Activated naive CD8-positive, alpha-beta T cell (primary cell): ENCODE data around the gene GLT8D2.

Source experiments
- H3K27ac Mint-ChIP-seq: one replicate; pipeline ENCODE4 v1.8.0; 2021; ENCODE audit warnings: mixed read lengths
- H3K27me3 Mint-ChIP-seq: one replicate; pipeline ENCODE4 v1.8.0; 2021; ENCODE audit warnings: mixed read lengths
- H3K36me3 Mint-ChIP-seq: one replicate; pipeline ENCODE4 v1.8.0; 2021; ENCODE audit warnings: mixed read lengths
- H3K4me1 Mint-ChIP-seq: one replicate; pipeline ENCODE4 v1.8.0; 2021; ENCODE audit warnings: low read depth, mixed read lengths
- H3K4me3 Mint-ChIP-seq: one replicate; pipeline ENCODE4 v1.8.0; 2021; ENCODE audit warnings: mild to moderate bottlenecking, mixed read lengths
- H3K9me3 Mint-ChIP-seq: one replicate; pipeline ENCODE4 v1.8.0; 2021; ENCODE audit warnings: low read depth, mixed read lengths

GLT8D2 gene, protein sequence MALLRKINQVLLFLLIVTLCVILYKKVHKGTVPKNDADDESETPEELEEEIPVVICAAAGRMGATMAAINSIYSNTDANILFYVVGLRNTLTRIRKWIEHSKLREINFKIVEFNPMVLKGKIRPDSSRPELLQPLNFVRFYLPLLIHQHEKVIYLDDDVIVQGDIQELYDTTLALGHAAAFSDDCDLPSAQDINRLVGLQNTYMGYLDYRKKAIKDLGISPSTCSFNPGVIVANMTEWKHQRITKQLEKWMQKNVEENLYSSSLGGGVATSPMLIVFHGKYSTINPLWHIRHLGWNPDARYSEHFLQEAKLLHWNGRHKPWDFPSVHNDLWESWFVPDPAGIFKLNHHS

DNA sequence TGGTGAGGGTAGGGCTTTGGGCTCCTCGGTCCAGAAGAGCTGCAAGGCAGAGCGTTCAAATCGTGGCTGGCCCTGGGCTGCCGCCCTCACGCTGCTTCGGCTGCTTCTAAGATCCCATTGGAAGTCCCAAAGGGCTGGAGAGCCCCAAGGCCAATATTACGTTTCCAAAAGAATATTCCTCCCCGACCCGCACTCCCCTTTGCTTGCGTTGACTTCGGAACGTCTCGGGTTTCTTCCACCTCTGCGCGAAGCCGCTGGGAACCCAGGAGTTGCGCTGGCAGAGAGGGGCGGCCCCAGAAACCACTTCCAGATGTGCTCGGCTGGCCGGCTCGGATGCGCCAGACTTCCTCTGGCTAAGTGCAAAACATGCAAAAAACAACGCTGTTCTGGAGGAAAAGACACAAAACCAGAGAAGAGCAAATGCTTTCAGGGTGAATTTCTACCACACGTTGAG, at the start of gene GLT8D2:
GLT8D2 (minus strand) TSS at position 285 of the 454 bp plus-strand sequence. CDS start 30,539 bp downstream, outside the sequence.
- Mint-ChIP-seq H3K4me3 (peak within 1 kb of the TSS; percentile 49), H3K27ac (no peak within 1 kb of the TSS), H3K9me3 (no peaks in the 10 kb centered on the region), H3K27me3 (peaks cover 26% of the 10 kb centered on the region), H3K36me3 (no peaks in the 10 kb centered on the region), H3K4me1 (peaks cover 5% of the 10 kb centered on the region)

DNA sequence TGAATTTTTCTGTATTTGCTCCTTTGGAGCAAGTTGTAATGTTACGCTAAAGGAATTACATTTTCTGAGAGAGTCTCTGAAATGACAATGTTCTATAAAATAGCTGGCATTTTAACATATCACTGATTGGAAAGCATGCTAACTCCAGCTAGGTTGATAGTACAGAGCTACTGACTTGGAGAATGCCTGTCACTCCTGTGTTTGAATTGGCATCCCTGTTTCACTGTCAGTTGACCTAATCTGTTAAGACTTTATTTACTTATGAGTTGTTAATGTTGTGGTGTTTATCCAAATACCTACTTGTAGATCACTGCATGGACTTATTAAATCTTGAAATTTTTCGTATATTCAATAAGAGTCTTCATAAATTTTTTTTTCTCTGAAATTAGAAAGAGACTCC, 48.0 kb upstream of the GLT8D2 start:
- H3K36me3 Mint-ChIP-seq = peaks cover 8% of the 10 kb centered on the region
- H3K27me3 Mint-ChIP-seq = no peaks in the 10 kb centered on the region
- H3K4me3 Mint-ChIP-seq = no peak overlapping the region
- H3K9me3 Mint-ChIP-seq = no peaks in the 10 kb centered on the region
- H3K27ac Mint-ChIP-seq = no peak overlapping the region
- H3K4me1 Mint-ChIP-seq = no peaks in the 10 kb centered on the region

DNA sequence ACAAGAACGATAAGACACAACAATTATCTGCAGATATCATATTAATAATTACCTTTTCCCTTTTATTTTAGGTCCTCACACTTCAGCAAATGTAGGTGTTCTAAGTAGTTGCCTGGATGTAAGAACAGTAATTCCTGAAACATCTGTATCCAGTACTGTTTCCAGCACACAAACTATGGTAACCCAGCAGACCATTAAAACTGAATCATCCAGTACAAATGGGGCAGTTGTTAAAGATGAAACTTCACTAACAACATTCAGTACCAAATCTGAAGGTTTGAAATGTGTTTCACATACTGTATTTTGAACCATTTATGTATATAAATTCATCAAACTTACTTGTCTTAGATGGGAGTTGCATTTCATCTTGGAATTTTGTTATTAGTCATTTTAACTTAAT, 45.3 kb upstream of the GLT8D2 start:
- Mint-ChIP-seq H3K27ac (no peak overlapping the region), H3K4me3 (no peak overlapping the region), H3K9me3 (no peaks in the 10 kb centered on the region), H3K27me3 (no peaks in the 10 kb centered on the region), H3K36me3 (peaks cover 9% of the 10 kb centered on the region), H3K4me1 (no peaks in the 10 kb centered on the region)

DNA sequence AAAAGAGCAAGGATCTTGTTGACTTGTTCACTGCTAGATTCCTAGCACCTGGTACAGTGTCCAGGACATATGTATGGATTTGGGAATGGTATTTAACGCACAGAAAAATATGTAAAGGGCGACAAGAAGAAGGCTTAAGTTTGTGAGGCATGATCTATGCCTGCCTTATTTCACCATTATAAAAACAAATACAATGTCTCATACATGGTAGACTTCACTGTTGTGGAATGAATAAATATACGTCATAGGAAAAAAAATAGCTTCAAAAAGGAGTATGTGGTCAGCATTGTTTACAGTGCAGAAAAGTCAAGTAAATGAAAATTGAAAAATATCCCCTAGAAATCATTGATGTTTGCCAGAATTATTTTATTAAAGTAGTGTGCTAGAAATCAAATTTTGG, 44.3 kb upstream of the GLT8D2 start:
- H3K4me3 Mint-ChIP-seq = no peak overlapping the region
- H3K27ac Mint-ChIP-seq = no peak overlapping the region
- no peaks in the 10 kb centered on the region for H3K27me3 Mint-ChIP-seq
- peaks cover 14% of the 10 kb centered on the region for H3K36me3 Mint-ChIP-seq
- H3K4me1 Mint-ChIP-seq = no peaks in the 10 kb centered on the region
- H3K9me3 Mint-ChIP-seq = no peaks in the 10 kb centered on the region

DNA sequence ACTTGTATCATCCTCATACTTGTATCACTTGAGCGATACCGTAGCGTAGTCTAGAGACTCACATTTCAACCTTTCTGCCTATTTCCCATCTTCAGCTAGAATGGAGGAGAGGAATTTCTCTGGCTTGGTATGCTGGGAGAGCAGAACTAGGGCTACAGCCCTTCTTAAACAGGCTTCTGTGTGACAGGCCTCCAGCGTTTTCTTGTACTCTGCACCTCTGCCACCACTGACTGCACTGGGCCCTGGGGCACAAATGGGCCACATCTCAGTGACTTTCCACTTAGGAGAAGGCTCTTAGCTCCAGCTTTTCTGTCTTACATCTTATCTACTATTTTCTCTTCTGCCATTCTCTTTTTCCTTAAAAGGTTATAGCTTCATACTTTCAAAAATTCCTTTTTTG, 41.1 kb upstream of the GLT8D2 start:
- no peaks in the 10 kb centered on the region for H3K27me3 Mint-ChIP-seq
- H3K9me3 Mint-ChIP-seq = no peaks in the 10 kb centered on the region
- no peak overlapping the region for H3K4me3 Mint-ChIP-seq
- peaks cover 13% of the 10 kb centered on the region for H3K36me3 Mint-ChIP-seq
- no peaks in the 10 kb centered on the region for H3K4me1 Mint-ChIP-seq
- no peak overlapping the region for H3K27ac Mint-ChIP-seq

DNA sequence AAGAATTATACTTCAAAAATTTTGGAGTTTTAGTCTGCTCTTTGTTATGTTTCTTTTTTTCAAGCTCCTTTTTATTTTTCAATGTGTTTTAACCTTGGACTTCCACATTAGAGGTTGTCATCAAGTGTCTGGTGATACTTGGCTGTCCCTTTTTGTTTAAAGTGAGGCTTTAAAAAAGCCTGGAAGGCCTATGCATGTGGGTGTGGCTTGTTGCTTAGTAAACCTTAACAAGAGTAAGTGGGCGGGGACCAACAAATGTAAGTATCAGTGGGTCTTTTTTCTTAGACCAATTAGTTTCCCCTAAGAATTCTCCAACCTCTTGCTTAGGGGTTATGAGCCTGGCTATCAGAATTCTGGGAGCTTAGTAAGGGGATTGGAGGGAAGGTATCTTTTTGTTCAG, 40.7 kb upstream of the GLT8D2 start:
- Mint-ChIP-seq H3K27me3 (no peaks in the 10 kb centered on the region), H3K36me3 (peaks cover 13% of the 10 kb centered on the region), H3K4me3 (no peak overlapping the region), H3K4me1 (no peaks in the 10 kb centered on the region), H3K9me3 (no peaks in the 10 kb centered on the region), H3K27ac (no peak overlapping the region)

DNA sequence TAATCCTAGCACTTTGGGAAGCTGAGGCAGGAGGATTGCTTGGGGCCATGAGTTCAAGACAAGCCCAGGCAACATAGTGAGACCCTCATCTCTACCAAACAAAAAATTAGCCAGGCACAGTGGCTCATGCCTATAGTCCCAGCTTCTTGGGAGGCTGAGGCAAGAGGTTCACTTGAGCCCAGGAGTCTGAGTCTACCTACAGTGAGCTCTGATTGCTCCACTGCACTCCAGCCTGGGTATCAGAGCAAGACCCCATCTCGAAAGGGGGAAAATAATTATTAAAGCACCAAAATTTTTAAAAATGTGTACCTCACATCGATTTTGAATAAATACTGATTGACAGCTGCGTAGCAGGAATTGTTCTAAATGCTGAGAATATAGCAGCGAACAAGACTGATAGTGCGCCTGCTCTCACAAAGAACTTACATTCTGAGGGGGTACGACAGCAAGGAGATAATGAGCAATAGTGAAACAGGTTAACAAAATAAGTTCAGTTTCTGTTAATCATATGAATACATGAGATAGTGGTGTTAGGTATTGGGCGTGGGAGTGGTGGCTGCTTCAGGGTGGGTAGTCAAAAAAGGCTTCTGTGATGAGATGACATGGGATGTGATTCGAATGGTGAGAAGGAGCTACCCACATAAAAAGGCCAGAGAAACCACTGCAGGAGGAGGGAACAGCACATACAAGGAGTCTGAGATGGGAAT, 33.9 kb upstream of the GLT8D2 start:
- H3K9me3 Mint-ChIP-seq = no peaks in the 10 kb centered on the region
- H3K4me1 Mint-ChIP-seq = peaks cover 10% of the 10 kb centered on the region
- H3K27ac Mint-ChIP-seq = no peak overlapping the region
- H3K36me3 Mint-ChIP-seq = peaks cover 13% of the 10 kb centered on the region
- H3K4me3 Mint-ChIP-seq = no peak overlapping the region
- no peaks in the 10 kb centered on the region for H3K27me3 Mint-ChIP-seq

DNA sequence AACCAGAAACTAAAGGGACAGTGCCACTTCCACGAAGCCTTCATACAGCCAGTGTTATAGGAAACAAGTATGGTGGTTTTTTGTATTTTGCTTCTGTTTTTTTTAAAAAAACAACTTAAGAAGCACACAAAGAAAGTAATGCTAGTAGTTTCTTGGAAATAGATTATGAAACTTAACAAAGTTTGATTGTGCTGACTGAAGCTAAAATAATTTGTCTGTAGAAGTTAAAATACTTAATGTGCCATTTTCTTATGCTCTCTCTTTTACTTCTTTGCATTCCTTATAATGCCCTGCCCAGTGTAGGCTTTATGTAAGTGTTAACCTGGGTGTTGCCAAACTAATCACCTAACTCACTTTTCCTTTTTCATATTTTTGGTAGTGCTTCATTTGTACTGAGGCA, 30.8 kb upstream of the GLT8D2 start:
- Mint-ChIP-seq H3K4me3 (no peak overlapping the region), H3K27me3 (no peaks in the 10 kb centered on the region), H3K4me1 (peaks cover 23% of the 10 kb centered on the region), H3K27ac (no peak overlapping the region), H3K9me3 (no peaks in the 10 kb centered on the region), H3K36me3 (peaks cover 11% of the 10 kb centered on the region)

DNA sequence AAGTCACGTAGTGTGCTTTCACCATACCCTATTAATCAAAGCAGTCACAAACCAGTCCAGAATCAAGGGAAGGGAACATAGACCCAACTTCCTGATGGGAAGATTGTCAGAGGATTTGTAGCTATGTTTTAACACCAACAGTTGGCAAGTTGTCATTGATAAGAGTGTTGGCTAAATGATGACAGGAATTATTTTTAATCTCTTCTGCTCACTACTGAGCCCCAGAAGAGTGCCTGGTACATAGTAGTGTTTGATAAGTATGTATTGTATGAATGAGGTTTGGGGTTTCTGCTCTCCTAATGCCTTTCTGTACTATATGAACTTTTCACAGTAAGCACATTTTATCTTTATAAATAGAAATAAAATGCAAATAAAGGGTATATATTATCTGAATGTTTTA, 29.0 kb upstream of the GLT8D2 start:
- H3K9me3 Mint-ChIP-seq = no peaks in the 10 kb centered on the region
- no peak overlapping the region for H3K4me3 Mint-ChIP-seq
- H3K27me3 Mint-ChIP-seq = no peaks in the 10 kb centered on the region
- H3K36me3 Mint-ChIP-seq = peaks cover 5% of the 10 kb centered on the region
- H3K27ac Mint-ChIP-seq = no peak overlapping the region
- peaks cover 19% of the 10 kb centered on the region for H3K4me1 Mint-ChIP-seq

DNA sequence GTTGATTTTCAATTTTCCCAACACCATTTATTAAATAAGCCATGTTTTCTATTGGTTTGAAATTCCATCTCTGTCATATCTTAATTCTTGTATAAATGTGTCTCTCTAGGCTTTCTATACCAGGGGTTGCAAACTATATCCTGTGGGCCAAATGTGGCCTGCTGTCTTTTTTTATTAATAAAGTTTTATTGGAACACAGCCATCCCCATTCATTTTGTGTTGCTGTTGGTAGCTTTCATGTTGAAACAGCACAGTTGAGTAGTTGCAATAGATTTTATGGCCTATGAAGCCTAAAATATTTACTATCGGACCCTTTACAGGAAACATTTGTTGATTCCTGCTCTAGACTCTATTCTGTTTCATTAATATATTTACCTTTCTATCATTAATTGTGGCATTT, 23.7 kb upstream of the GLT8D2 start:
- Mint-ChIP-seq H3K4me3 (no peak overlapping the region), H3K4me1 (peaks cover 16% of the 10 kb centered on the region), H3K36me3 (peaks cover 4% of the 10 kb centered on the region), H3K27ac (no peak overlapping the region), H3K9me3 (no peaks in the 10 kb centered on the region), H3K27me3 (no peaks in the 10 kb centered on the region)

DNA sequence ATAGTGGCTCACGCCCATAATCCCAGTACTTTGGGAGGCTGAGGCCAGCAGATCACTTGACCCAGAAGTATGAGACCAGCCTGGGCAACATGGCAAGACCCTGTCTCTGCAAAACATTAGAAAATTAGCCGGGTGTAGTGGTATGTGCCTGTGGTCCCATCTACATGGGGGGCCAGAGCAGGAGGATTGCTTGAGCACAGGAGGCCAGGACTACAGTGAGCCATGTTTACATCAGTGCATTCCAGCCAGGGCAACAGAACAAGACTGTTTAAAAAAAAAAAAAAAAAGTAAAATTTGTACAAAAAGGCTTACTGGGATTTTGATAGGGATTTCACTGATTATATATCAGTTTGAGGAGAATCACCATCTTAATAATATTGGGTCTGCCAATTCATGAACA, 22.1 kb upstream of the GLT8D2 start:
- Mint-ChIP-seq H3K4me1 (peaks cover 20% of the 10 kb centered on the region), H3K27ac (no peak overlapping the region), H3K4me3 (no peak overlapping the region), H3K36me3 (peaks cover 7% of the 10 kb centered on the region), H3K9me3 (no peaks in the 10 kb centered on the region), H3K27me3 (no peaks in the 10 kb centered on the region)

DNA sequence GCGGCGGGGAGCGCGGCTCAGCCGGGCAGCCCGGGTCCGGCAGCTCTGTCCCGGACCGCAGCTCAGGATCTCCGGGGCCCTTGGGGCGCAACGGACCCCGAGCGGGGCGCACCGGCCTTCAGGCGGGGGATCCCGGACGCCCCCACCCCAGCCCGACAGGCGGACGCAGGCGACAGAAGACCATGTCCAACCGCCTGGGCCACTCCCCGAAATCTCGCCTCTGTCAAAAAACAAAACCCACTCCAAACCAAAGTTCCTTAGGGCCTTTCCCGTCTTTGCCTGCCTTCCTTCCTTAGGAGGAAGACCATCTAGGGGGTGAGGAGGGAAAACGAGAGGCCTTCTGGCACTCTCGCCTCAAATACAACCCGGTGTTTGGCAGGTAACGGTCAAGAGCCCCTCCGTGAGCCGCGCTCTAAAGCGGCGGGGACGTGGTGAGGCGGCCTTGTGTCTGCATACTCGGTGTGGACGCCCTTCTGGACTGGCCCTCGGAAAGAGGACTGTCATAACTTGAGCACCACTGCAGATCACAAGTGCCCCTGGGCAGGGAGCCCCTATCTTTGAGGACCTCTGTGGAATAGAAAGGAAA, 14.9 kb upstream of the GLT8D2 start:
- Mint-ChIP-seq H3K9me3 (no peaks in the 10 kb centered on the region), H3K27me3 (peaks cover 1% of the 10 kb centered on the region), H3K27ac (peak overlapping the region; percentile 81), H3K4me1 (peaks cover 22% of the 10 kb centered on the region), H3K4me3 (peak overlapping the region; percentile 91), H3K36me3 (peaks cover 3% of the 10 kb centered on the region)

DNA sequence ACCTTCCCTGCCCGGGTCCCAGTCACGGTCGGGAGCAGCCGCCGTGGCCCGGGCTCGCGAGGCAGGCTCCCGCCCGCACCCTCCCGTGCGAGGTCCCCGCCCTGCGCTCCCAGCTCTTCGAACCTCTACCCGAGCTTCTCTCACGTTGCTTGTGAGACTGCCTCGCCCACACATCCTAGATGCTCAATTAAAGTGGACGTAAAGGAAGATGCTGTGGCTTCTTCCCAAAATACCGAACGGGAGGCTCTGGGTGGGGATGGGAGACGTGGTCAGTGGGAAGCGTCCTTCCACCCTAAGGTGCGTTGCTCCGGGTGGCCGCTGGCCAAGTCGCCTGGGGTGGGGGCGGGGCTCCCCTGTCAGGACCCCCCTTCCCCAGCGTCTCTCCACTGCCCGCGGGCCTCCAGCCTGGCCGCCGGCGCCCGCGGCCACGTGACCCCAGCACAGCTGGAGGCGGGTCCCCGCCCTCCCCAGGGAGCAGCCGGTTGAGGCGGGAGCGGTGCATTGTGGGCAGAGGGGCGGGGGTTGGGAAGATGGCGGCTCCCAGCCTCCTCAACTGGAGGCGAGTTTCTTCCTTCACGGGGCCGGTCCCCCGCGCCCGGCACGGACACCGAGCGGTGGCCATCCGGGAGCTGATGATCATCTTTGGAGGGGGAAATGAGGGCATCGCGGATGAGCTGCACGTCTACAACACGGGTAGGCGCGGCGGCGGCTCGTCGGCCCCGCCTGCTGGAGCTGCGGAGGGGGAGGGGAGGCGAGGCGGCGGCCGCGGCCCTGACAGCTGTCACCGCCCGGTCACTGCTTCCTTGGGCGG, 14.2 kb upstream of the GLT8D2 start, which contains the start of gene HCFC2:
HCFC2 (plus strand) TSS at position 501 of the 811 bp plus-strand sequence; CDS start at position 531, 30 bp downstream.
- Mint-ChIP-seq H3K4me1 (peaks cover 22% of the 10 kb centered on the region), H3K27ac (peak within 1 kb of the TSS; percentile 81), H3K27me3 (peaks cover 3% of the 10 kb centered on the region), H3K9me3 (no peaks in the 10 kb centered on the region), H3K36me3 (peaks cover 3% of the 10 kb centered on the region), H3K4me3 (peak within 1 kb of the TSS; percentile 94)

DNA sequence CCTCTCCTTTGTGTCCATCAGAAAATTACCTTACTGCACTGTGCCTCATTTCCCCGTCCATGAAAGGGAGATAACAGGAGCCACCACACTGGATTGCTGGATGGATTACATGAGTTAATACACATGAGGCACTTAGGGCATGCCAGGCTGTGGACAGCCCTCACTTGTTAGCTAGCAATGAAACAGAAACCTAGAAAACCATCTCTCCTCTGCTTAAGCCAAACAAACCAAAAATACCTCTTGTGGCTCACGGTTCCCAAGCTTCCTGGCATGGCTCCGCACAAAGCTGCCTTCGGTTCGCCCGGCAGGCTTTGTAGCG, 13.7 kb upstream of the GLT8D2 start:
- peak overlapping the region; percentile 29 for H3K27ac Mint-ChIP-seq

DNA sequence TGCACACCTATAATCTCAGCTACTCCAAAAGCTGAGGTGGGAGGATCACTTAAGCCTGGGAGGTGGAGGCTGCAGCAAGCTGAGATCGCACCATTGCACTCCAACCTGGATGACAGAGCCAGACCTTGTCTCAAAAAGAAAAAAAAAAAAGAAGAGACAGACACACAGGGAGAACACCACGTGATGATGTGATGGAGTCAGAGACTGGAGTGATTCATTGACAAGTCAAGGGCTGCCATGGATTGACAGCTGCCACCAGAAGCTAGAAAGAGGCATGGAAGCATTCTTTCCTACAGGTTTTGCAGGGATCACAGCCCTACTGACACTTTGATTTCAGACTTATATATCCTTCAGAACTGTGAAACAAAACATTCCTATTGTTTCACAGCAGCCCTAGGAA, 10.8 kb upstream of the GLT8D2 start:
- Mint-ChIP-seq H3K27me3 (peaks cover 10% of the 10 kb centered on the region), H3K27ac (no peak overlapping the region), H3K4me1 (peaks cover 11% of the 10 kb centered on the region), H3K36me3 (peaks cover 4% of the 10 kb centered on the region), H3K9me3 (peaks cover 4% of the 10 kb centered on the region), H3K4me3 (no peak overlapping the region)

More for the DNA sequence above, 13.7 kb upstream of the GLT8D2 start:
- Mint-ChIP-seq H3K9me3 (no peaks in the 10 kb centered on the region), H3K36me3 (peaks cover 3% of the 10 kb centered on the region), H3K27me3 (peaks cover 7% of the 10 kb centered on the region), H3K4me3 (peak overlapping the region; percentile 94), H3K4me1 (peaks cover 22% of the 10 kb centered on the region)
